ENCODE measurements around the gene MAGI3.
"Not testable (repeated sequence)": the region's sequence is repeated elsewhere in the genome, so short reads cannot be mapped to it uniquely, and the experiment has no call there.

GRCh38 chr1:113575744-113576260, 185.5 kb downstream of the MAGI3 start:
- not testable (repeated sequence) for TF ChIP-seq CTCF, POLR2A (IDR thresholded peaks at IDR 0.05)
